ENCODE measurements around the gene SLC25A51. TPM values are rescaled to one million over a fixed set of nuclear protein-coding genes. Genes with fewer than 3 reads are reported as not detected.

SLC25A51 gene
- total and polyA plus RNA-seq, 7 experiments from 2014 or later: 10.8 to 37.8 (median 23.0) TPM

GRCh38 chr9:37870799-37871176, 33.1 kb downstream of the SLC25A51 start:
- POLR2A ChIA-PET: no interaction called here
- CTCF ChIA-PET: no interaction called here

GRCh38 chr9:37870081-37870798, 33.7 kb downstream of the SLC25A51 start:
- no peak overlapping the region for H3K4me3 ChIP-seq (ENCODE audit: low read length)
- POLR2A ChIA-PET: no interaction called here
- no peak overlapping the region for H3K27ac Mint-ChIP-seq
- peaks cover 0 to 2% (median 0%) of the 10 kb centered on the region in 7 donors for H3K4me1 Mint-ChIP-seq
- H3K27me3 Mint-ChIP-seq: no peaks in the 10 kb centered on the region
- CTCF ChIA-PET: no interaction called here
- H3K36me3 Mint-ChIP-seq: peaks cover 0 to 15% (median 7%) of the 10 kb centered on the region in 5 donors
- H3K9me3 ChIP-seq (ENCODE audit: control insufficient read depth in 2 of 3, low read length in 3 of 3): no peaks in the 10 kb centered on the region
- no peaks in the 10 kb centered on the region for H3K9me3 Mint-ChIP-seq
- no peaks in the 10 kb centered on the region for H3K27me3 ChIP-seq (ENCODE audit: control insufficient read depth in 2 of 2, insufficient read depth in 2 of 2, low read length in 2 of 2)
- no peak overlapping the region for H3K4me3 Mint-ChIP-seq
- no peak for DNase-seq
- intact Hi-C loops (cut with micrococcal nuclease): no loop called here
- H3K4me1 ChIP-seq (ENCODE audit: control insufficient read depth in 2 of 2, insufficient read depth in 2 of 2, low read length in 2 of 2): no peaks in the 10 kb centered on the region
- no peak for ATAC-seq
- no peak overlapping the region for H3K27ac ChIP-seq (ENCODE audit: low read depth, low read length)
- H3K36me3 ChIP-seq (ENCODE audit: control insufficient read depth in 2 of 3, insufficient read depth in 3 of 3, low read length in 3 of 3): no peaks in the 10 kb centered on the region

More at GRCh38 chr9:37870799-37871176, 33.1 kb downstream of the SLC25A51 start:
- Histone ChIP-seq H3K27me3 (ENCODE audit: control insufficient read depth in 2 of 2, insufficient read depth in 2 of 2, low read length in 2 of 2) (no peaks in the 10 kb centered on the region), H3K27ac (ENCODE audit: low read depth, low read length) (no peak overlapping the region), H3K4me3 (ENCODE audit: low read length) (no peak overlapping the region), H3K4me1 (ENCODE audit: control insufficient read depth in 2 of 2, insufficient read depth in 2 of 2, low read length in 2 of 2) (no peaks in the 10 kb centered on the region), H3K36me3 (ENCODE audit: control insufficient read depth in 2 of 3, insufficient read depth in 3 of 3, low read length in 3 of 3) (no peaks in the 10 kb centered on the region), H3K9me3 (ENCODE audit: control insufficient read depth in 2 of 3, low read length in 3 of 3) (no peaks in the 10 kb centered on the region)
- intact Hi-C loops (cut with micrococcal nuclease): no loop called here
- peaks cover 0 to 18% (median 7%) of the 10 kb centered on the region in 5 donors for H3K36me3 Mint-ChIP-seq
- no peak for DNase-seq
- H3K27ac Mint-ChIP-seq: no peak overlapping the region
- peaks cover 0 to 2% (median 0%) of the 10 kb centered on the region in 7 donors for H3K4me1 Mint-ChIP-seq
- no peaks in the 10 kb centered on the region for H3K9me3 Mint-ChIP-seq
- no peaks in the 10 kb centered on the region for H3K27me3 Mint-ChIP-seq
- no peak for ATAC-seq
- no peak overlapping the region for H3K4me3 Mint-ChIP-seq

- Mint-ChIP-seq H3K9me3 (no peaks in the 10 kb centered on the region), H3K4me1 (peaks cover 0 to 5% (median 0%) of the 10 kb centered on the region in 7 donors), H3K27ac (no peak overlapping the region), H3K4me3 (no peak overlapping the region), H3K36me3 (peaks cover 7 to 35% (median 10%) of the 10 kb centered on the region in 5 donors), H3K27me3 (no peaks in the 10 kb centered on the region)
- Histone ChIP-seq H3K4me3 (ENCODE audit: low read length) (no peak overlapping the region), H3K9me3 (ENCODE audit: control insufficient read depth in 2 of 3, low read length in 3 of 3) (no peaks in the 10 kb centered on the region), H3K4me1 (ENCODE audit: control insufficient read depth in 2 of 2, insufficient read depth in 2 of 2, low read length in 2 of 2) (no peaks in the 10 kb centered on the region), H3K36me3 (ENCODE audit: control insufficient read depth in 2 of 3, insufficient read depth in 3 of 3, low read length in 3 of 3) (peaks cover 0 to 43% (median 0%) of the 10 kb centered on the region in 3 experiments), H3K27ac (ENCODE audit: low read depth, low read length) (no peak overlapping the region), H3K27me3 (ENCODE audit: control insufficient read depth in 2 of 2, insufficient read depth in 2 of 2, low read length in 2 of 2) (no peaks in the 10 kb centered on the region)
- DNase-seq (no peak), ATAC-seq (no peak)
- CTCF ChIA-PET: no interaction called here
- POLR2A ChIA-PET: no interaction called here
- intact Hi-C loops (cut with micrococcal nuclease): no loop called here
Measured at GRCh38 chr9:37862530-37862929, 41.4 kb downstream of the SLC25A51 start.

DNA sequence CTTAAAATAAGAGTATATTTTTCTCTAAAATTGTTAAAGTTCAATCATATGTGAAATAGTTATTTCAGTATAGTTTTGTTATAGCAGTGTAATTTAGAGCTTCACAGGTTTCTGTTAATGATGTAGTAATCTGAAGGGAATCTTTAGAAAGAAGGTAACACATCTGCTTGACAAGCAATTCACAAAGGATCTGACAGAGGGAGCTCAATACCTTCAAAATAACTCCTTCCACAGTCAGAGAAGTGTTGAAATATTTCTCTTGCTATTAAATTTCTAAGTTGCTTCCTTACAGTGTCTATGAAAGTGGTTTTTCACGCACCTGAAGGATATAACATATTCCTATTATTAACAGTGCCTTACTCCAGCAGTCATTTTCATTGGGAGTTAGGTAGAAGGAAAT, 44.9 kb downstream of the SLC25A51 start:
- H3K36me3 Mint-ChIP-seq: peaks cover 3 to 37% (median 10%) of the 10 kb centered on the region in 5 donors
- CTCF ChIA-PET: no interaction called here
- POLR2A ChIA-PET: no interaction called here

GRCh38 chr9:37856551-37856950, 47.4 kb downstream of the SLC25A51 start:
- H3K4me1 Mint-ChIP-seq: peaks cover 0 to 5% (median 0%) of the 10 kb centered on the region in 7 donors
- DNase-seq (no peak), ATAC-seq (no peak)
- no peaks in the 10 kb centered on the region for H3K4me1 ChIP-seq (ENCODE audit: control insufficient read depth in 2 of 2, insufficient read depth in 2 of 2, low read length in 2 of 2)
- H3K36me3 Mint-ChIP-seq: peaks cover under 1 to 38% (median 7%) of the 10 kb centered on the region in 5 donors
- no peak overlapping the region for H3K27ac Mint-ChIP-seq
- H3K4me3 ChIP-seq (ENCODE audit: low read length): no peak overlapping the region
- H3K9me3 ChIP-seq (ENCODE audit: control insufficient read depth in 2 of 3, low read length in 3 of 3): no peaks in the 10 kb centered on the region
- no peaks in the 10 kb centered on the region for H3K9me3 Mint-ChIP-seq
- ChIA-PET POLR2A (interaction anchor here (0.8 kb wide), 1 partner anchor 12 kb away, joined by 4 read pairs; no protein-coding TSS in a partner anchor), CTCF (no interaction called here)
- intact Hi-C loops (cut with micrococcal nuclease): loop anchor here in 1 of 2 donors (10.0 kb wide), 1 partner anchor 52 kb away; the partner anchor contains the start of gene DCAF10
- H3K27me3 ChIP-seq (ENCODE audit: control insufficient read depth in 2 of 2, insufficient read depth in 2 of 2, low read length in 2 of 2): no peaks in the 10 kb centered on the region
- H3K27me3 Mint-ChIP-seq: no peaks in the 10 kb centered on the region
- H3K4me3 Mint-ChIP-seq: no peak overlapping the region
- H3K27ac ChIP-seq (ENCODE audit: low read depth, low read length): no peak overlapping the region
- peaks cover 0 to 32% (median 0%) of the 10 kb centered on the region in 3 experiments for H3K36me3 ChIP-seq (ENCODE audit: control insufficient read depth in 2 of 3, insufficient read depth in 3 of 3, low read length in 3 of 3)

More for the DNA sequence above, 44.9 kb downstream of the SLC25A51 start:
- H3K27ac Mint-ChIP-seq: peak overlapping the region in 1 of 9 donors; percentile 16
- Histone ChIP-seq H3K9me3 (ENCODE audit: control insufficient read depth in 2 of 3, low read length in 3 of 3) (no peaks in the 10 kb centered on the region), H3K36me3 (ENCODE audit: control insufficient read depth in 2 of 3, insufficient read depth in 3 of 3, low read length in 3 of 3) (peaks cover 0 to 43% (median 0%) of the 10 kb centered on the region in 3 experiments), H3K27me3 (ENCODE audit: control insufficient read depth in 2 of 2, insufficient read depth in 2 of 2, low read length in 2 of 2) (no peaks in the 10 kb centered on the region), H3K4me1 (ENCODE audit: control insufficient read depth in 2 of 2, insufficient read depth in 2 of 2, low read length in 2 of 2) (no peaks in the 10 kb centered on the region), H3K27ac (ENCODE audit: low read depth, low read length) (no peak overlapping the region), H3K4me3 (ENCODE audit: low read length) (no peak overlapping the region)
- ATAC-seq (no peak), DNase-seq (no peak)
- H3K27me3 Mint-ChIP-seq: no peaks in the 10 kb centered on the region
- no peaks in the 10 kb centered on the region for H3K9me3 Mint-ChIP-seq
- H3K4me1 Mint-ChIP-seq: peaks cover 0 to 5% (median 0%) of the 10 kb centered on the region in 7 donors
- intact Hi-C loops (cut with micrococcal nuclease): loop anchor here in 1 of 2 donors (10.0 kb wide), 1 partner anchor 54 kb away; the partner anchor contains the start of gene DCAF10
- H3K4me3 Mint-ChIP-seq: no peak overlapping the region

GRCh38 chr9:37852222-37852621, 51.7 kb downstream of the SLC25A51 start:
- intact Hi-C loops (cut with micrococcal nuclease): loop anchor here in 1 of 2 donors (10.0 kb wide), 1 partner anchor 47 kb away; the partner anchor contains the start of gene DCAF10
- no peaks in the 10 kb centered on the region for H3K4me1 ChIP-seq (ENCODE audit: control insufficient read depth in 2 of 2, insufficient read depth in 2 of 2, low read length in 2 of 2)
- H3K27ac Mint-ChIP-seq: peak overlapping the region in 1 of 9 donors; percentile 22
- DNase-seq: no peak
- H3K36me3 Mint-ChIP-seq: peaks cover 0 to 26% (median 5%) of the 10 kb centered on the region in 5 donors
- no peak for ATAC-seq
- no peaks in the 10 kb centered on the region for H3K4me1 Mint-ChIP-seq
- peaks cover 0 to 4% (median 0%) of the 10 kb centered on the region in 3 experiments for H3K36me3 ChIP-seq (ENCODE audit: control insufficient read depth in 2 of 3, insufficient read depth in 3 of 3, low read length in 3 of 3)
- CTCF ChIA-PET: no interaction called here
- no peaks in the 10 kb centered on the region for H3K9me3 Mint-ChIP-seq
- no peak overlapping the region for H3K27ac ChIP-seq (ENCODE audit: low read depth, low read length)
- no peaks in the 10 kb centered on the region for H3K27me3 Mint-ChIP-seq
- H3K27me3 ChIP-seq (ENCODE audit: control insufficient read depth in 2 of 2, insufficient read depth in 2 of 2, low read length in 2 of 2): no peaks in the 10 kb centered on the region
- no peaks in the 10 kb centered on the region for H3K9me3 ChIP-seq (ENCODE audit: control insufficient read depth in 2 of 3, low read length in 3 of 3)
- H3K4me3 ChIP-seq (ENCODE audit: low read length): no peak overlapping the region
- no peak overlapping the region for H3K4me3 Mint-ChIP-seq
- POLR2A ChIA-PET: no interaction called here
